ENCODE results near the gene PPP1R11.
"Not testable (repeated sequence)": the region's sequence is repeated elsewhere in the genome, so short reads cannot be mapped to it uniquely, and the experiment has no call there.

Gene PPP1R11, protein sequence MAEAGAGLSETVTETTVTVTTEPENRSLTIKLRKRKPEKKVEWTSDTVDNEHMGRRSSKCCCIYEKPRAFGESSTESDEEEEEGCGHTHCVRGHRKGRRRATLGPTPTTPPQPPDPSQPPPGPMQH

DNA sequence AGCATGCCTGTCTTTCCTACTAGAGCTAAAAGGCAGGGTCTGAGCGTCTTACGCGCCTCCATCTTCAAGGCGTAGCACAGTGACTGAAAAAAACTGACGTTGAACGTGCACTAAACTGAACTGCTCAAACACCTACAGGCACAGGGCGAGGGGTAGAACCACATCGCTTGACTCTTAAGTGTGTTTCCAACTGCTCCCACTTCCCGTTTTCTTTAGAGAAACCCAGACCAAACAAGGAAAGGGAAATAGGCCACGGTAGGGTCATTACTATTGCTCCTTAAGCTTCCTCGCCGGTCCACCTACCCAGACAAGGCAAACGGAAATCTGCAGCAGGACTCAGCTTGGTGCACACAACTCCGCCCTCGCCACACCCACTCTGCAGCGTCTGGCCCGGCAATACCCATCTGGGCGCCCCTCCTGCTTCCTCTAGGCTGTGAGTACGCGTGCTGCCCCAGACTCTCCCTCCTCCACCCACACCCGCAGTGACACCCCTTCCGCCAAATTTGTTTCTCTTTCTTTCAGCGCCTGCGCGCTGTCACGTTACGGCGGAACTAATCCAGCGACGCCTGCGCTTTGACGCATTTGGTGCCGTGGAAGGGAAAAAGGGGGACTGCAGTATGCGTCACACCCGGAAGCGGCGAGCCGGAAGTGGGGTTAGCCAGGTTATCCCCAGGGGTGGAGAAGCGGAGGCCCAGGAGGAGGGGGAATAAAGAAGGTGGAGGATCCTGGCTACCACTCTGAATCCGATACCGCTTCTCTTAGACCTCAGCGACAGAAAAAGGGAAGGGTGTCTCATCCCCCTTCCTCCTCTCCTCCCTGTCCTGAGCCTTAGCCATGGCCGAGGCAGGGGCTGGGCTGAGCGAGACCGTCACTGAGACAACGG lies at the start of gene PPP1R11:
TSS of gene PPP1R11 (plus strand) at position 622 of the 883 bp plus-strand sequence. CDS start at position 835, 213 bp downstream.
- peak; percentile 98 for DNase-seq (ENCODE audit: low read depth in 2 of 2)

DNA sequence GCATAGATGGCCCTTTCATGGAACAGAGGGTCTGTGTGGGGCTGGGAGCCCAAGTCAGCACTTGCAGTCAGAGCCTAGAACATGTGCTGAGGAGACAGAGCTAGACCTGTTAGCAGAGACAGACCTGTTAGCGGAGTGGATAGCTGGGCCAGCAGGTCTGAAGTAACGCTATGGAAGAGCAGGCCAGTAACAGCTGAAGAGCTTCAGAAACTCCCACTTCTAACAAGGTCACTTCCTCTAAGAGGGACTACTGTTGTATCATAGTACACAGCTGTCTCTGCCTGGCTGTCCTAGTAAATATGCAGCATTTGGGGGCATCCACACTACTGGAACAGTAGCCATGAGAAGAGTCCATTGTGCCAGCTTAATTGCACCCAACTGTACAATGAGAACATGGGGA lies 47.2 kb upstream of the PPP1R11 start:
- DNase-seq (ENCODE audit: low read depth in 2 of 2), result no peak

DNA sequence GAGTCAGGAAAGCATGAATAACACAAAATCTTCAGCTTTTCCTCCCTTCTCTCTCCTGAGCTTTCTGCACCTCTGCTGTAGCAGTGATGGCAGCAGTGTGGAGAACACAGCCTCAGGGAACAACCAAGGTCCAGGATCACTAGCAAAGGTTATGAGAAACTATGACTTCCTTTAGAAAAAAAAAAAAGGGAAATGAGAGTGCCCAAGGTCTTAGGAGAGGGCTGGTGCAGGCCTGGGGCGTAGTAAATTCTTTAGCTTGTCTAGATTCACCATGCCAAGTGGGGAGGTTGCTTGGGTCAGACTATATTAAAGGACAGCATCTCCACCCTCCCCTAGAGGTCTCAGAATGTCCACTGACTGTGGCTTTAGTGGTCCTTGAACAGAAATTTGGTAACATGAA lies 46.4 kb upstream of the PPP1R11 start:
- DNase-seq (ENCODE audit: low read depth in 2 of 2), result no peak

DNA sequence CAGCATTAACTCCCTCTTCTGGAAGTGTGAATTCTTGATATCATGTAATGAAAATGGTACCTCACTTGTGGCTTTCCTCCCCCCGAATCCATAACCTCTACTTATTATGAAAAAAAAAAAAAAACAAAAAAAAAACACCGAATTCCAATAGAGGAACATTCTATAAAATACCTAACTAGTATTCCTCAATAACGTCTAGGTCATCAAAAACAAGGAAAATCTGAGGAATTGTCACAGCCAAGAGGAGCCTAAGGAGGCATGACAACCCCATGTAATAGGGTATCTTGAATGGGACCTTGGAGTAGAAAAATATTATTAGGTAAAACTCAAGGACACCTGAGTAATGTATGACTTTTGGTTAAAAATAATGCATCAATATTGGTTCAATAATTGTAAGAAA lies 44.8 kb upstream of the PPP1R11 start:
- no peak for DNase-seq (ENCODE audit: low read depth in 2 of 2)

DNA sequence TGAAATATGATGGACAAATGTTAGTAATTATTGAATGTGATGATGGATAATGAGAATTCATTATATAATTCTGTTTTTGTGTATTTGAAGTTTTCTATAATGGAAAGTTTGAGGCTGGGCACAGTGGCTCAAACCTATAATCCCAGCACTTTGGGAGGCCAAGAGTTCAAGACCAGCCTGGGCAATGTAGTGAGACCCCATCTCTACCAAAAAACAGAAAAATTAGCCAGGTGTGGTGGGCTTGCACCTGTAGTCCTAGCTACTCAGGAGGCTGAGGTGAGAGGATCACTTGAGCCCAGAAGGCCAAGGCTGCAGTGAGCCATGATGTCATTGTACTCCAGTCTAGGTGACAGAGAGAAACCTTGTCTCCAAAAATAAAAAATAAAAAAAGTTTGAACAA lies 44.3 kb upstream of the PPP1R11 start:
- DNase-seq (ENCODE audit: low read depth in 2 of 2), result not testable (repeated sequence)

DNA sequence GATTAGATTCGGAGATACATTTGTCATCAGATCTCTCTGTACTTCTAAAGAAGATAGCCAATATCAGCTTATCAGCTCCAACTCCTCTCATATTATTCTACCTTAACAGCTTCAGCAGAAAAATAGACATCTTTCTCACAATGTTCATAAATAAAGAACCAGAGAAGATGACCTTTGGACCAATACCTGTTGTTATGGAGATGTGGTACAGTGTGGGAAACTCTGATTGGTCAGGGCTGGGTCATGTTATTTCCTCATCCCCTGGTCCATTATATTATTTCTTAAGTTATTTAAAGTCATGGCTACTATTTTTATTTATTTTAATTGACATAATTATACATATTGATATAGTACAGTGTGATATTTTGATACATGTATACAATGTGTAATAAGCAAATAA lies 41.8 kb upstream of the PPP1R11 start:
- DNase-seq (ENCODE audit: low read depth in 2 of 2), result no peak

DNA sequence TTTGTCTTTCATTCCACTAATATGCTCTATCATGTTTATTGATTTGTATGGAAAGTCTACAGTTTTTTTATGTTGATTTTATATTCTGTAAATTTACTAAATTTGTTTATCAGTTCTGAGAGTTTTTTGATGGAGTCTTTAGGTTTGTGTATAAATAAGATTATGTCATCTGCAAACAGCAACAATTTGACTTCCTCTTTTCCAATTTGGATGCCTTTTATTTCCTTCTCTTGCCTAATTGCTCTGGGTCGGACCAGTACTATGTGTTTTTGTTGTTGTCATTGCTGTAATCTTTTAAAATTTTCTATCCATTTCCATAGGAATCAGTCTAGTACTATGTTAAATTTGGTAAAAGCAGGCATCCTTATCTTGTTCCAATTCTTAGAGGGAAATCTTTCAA lies 37.4 kb upstream of the PPP1R11 start:
- no peak for DNase-seq (ENCODE audit: low read depth in 2 of 2)

DNA sequence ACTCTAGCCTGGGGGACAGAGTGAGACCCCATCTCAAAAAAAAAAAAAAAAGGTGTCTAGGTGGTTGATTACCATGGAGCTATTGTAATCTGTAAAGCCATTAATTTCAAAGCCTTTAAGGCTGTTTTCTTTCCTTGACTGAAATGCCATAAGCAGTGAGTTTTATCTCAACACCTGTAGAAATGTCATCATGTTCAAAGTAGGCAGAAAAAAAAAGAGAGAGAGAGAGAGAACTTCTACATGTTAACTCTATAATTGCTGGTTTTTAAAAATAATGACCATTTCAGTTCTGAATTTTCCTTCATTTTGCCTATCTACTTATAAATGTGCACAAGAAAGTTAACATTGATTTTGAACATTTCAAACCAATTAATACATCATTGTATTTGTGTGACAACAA lies 35.6 kb upstream of the PPP1R11 start:
- no peak for DNase-seq (ENCODE audit: low read depth in 2 of 2)

DNA sequence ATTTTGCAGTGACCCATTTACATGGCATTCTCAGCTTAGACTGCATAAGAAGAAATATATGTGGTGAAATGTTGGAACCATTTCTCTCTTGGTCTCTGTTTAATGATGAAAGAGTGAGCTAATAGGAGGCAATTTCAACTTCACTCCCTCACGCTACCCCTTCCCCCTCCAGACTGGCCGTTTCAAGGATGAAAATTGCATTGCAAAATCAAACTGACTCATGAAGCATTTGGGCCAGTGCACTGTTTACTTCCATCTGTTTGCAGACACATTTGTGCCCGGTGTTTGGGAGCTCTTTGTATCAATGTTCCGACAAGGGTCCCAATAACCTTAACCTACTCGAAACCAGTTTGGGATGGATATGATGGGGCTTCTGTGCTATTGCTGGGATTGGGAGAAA lies 33.6 kb upstream of the PPP1R11 start:
- not testable (repeated sequence) for DNase-seq (ENCODE audit: low read depth in 2 of 2)

DNA sequence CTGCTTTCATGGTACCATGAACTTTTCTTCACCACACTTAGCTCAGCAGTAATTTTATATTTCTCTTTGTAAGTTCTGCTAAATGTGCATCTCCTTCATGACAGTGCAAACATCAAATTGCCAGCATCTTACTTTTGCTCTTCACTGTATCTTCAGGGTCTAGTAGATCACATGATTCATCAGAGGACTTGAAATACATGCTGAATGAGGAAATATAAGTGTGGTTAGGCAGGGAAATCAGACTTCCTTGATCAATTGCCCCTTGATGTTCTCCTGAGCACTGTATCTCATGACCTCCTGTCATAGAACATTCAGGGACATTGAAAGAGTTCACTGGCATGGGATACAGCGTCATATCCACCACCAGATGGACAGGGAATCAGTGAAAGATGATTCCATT lies 31.2 kb upstream of the PPP1R11 start:
- no peak for DNase-seq (ENCODE audit: low read depth in 2 of 2)

DNA sequence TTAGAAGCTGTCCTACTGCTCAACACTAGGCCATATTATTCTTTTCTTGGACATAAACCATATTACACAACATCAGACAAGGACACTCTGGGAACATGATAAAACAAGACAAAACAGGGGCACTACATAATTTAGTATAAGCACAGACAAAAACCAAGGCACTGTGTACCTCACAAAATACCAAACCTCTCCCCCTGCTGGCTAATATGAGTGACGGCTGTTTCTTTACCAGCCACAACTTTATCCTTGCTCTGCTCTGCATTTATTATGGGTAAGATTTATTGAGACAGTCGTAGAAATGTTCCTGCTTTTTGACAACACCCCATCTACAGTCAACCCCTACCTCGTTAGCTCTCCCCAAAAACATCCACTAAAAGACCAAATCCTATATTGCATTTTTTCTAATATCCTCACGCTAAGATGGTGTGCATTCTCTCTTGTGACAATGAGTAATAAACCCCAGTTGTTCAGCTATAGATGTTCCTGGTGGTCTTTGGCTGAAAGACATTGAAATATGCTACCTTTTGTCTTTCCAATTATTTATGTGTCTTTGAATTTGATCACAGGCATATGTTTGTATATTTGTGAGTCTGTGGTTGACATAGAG lies 29.7 kb upstream of the PPP1R11 start:
- no peak for DNase-seq (ENCODE audit: low read depth in 2 of 2)

DNA sequence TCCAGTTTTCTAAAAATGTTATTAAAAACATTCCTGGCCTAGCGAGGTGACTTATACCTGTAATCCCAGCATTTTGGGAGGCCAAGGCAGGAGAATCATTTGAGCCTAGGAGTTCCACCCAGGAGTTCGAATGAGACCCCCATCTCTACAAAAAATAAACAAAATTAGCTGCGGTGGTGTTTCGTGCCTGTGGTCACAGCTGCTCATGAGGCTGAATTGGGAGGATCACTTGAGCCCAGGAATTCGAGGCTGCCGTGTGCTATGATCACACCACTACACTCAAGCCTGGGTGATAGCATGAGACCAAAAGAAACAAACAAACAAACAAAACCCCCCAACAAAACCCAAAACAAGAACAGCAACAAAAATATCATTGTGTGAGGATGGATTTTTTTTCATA lies 25.8 kb upstream of the PPP1R11 start:
- DNase-seq (ENCODE audit: low read depth in 2 of 2), result no peak

DNA sequence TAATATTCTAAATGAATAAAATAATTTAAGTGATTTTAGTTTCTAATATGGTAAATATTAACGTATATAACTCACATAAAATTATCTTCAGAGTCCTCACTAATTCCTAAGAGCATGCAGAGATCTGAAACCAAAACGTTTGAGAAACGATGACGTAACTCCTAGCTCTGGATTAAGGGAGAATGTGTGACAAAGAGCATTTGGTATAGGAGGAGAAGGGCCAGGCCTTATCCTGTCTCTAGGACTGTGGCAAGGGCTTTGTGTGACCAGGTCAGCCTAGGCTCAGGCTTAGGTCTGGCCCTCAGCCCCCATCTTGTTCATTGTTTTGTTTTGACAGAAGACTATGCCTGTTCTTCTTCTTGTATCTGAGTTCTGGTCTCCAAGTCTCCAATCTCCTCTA lies 25.2 kb upstream of the PPP1R11 start:
- DNase-seq (ENCODE audit: low read depth in 2 of 2), result no peak

DNA sequence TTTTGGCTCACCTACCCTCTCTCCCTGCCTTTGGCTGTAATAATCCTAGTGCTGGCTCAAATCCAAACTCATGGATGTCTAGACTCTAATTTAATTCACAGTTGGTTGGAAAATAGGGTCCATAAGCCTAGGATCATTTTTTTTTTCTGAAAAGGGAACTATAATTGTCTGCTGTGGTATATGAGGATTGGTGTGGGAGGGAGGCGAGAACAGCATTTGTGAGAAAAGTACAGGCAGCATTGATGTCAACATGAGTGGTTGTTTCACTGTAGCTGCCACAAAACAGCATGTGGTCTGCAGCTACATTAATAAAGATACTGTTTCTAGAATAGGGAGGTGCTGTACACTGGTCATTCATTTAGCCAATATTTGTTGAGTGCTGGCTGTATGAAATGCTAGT lies 24.5 kb upstream of the PPP1R11 start:
- no peak for DNase-seq (ENCODE audit: low read depth in 2 of 2)

DNA sequence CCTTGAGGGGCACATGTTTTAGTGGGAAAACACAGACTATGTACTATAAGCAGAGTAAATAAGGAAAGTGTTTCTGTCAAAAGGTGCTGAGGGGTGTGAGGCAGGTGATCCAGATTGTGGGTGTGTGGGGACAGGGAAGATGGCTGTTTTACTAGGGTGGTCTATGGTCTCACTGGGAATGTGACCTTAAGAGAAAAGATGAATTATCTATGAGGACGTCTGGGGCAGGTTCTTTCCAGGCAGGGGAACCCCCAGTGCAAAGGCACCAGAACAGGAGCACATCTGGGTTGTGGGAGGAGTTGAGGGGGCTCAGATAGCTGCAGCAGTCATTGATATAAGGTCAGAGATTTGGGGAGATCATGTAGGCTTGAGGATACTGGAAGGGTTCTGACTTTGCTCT lies 24.1 kb upstream of the PPP1R11 start:
- DNase-seq (ENCODE audit: low read depth in 2 of 2), result no peak

DNA sequence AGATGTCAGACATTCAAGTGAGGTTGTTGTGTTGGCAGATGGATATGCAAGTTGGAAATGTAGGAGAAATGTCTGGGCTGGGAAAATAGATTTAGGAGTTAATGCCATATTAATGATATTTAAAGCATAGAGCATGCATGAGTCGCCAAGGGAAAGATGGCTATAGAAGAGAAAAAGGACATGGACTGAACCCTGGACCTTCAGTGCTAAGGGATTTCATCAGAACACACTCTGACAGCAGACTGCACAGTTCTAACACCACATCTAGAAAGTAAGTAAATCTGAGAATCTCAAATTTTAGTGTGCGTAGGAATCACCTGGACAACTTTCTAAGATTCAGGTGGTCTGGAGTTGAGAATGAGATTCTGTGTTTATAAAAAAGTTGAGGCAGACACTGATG lies 23.3 kb upstream of the PPP1R11 start:
- DNase-seq (ENCODE audit: low read depth in 2 of 2), result no peak

DNA sequence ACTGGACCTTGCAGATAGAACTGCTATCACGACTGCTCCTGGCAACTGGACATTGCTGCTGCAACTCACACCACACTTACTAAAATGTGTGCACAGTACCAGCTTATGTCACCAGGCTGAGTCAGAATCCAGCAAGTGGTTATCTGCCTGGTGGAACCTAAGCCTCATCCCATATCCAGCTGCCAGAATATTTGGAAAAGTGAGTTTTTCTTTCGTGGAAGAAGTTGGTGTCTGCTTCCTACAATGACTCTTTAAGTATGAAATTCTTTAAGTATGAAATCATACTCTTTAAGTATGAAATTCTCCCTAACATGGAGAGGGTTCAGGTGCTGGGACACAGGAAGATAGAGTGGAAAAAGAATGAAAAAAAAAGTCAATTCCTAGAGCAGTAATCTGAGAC lies 22.4 kb upstream of the PPP1R11 start:
- no peak for DNase-seq (ENCODE audit: low read depth in 2 of 2)

DNA sequence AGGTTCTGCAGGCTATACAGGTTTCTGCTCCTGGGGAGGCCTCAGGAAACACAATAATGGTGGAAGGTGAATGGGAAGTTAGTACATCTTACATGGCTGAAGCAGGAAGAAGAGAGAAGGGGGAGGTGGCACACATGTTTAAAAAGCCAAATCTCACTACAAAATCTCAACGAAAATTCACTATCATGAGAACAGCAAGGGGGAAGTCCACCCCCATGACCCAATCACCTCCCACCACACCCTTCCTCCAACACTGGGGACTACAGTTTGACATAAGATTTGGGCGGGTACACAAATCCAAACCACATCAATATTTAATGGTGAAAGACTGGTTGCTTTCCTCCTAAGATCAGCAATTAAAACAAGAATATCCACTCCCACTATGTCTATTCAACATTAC lies 19.8 kb upstream of the PPP1R11 start:
- no peak for DNase-seq (ENCODE audit: low read depth in 2 of 2)

DNA sequence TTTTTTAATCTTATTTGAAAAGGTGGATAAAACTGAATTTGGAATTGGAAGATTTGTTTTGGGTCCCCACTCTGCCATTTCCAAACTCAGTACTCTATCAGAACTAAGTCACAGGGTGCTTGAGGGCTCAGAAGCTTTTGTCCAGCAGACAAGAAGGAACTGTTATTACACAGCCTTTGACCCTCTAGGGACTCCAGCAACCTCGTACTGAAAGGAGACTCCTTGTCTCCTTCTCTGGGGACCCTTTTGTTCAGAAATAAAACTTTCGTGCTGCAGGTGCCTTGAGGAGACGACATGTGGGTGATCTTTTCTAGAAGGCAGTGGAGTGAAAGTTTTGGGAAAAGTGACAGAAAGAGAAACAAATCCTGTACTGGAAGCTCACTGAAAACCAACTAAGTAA lies 13.3 kb upstream of the PPP1R11 start:
- no peak for DNase-seq (ENCODE audit: low read depth in 2 of 2)

DNA sequence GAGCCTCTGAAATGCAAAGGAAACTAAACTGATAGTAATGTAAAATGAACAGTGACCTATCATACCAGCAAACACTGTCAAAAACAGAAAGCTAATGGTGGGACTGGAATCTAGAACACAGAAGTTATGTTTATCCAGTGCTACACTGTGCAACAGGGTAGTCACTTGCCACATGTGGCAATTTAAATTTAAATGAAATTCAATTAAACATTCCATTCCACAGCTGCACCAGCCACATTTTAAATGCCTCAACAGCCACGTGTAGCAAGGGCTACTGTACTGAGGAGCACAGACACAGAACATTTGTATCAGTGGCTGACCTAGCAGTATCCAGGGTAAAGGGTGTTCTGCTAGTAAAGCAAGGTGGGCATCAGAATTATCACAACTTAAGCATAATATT lies 11.5 kb upstream of the PPP1R11 start:
- no peak for DNase-seq (ENCODE audit: low read depth in 2 of 2)

DNA sequence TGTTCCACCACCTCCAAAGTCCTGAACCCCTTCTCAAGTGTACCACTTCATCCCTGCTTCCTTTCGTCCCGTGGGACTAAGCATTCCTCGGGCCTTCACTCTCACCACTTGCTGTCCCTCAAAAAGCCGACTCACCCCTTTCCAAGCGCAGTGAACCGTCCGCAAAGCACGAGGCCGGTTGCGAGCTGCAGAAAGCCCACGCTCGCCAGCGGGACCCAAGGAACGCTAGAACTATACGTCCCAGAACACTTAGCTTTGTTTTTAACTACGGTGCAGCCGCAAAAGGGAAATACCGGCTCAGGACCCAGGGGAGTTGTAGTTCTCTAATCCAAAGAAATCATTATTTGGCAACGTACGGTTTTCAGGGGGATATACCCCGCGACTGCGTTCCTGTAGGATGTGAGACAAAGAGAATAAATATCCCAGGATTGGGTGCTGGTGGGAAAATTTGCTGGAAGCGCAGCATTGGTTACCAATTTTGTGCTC lies 6.3 kb upstream of the PPP1R11 start:
- DNase-seq (ENCODE audit: low read depth in 2 of 2), result no peak

DNA sequence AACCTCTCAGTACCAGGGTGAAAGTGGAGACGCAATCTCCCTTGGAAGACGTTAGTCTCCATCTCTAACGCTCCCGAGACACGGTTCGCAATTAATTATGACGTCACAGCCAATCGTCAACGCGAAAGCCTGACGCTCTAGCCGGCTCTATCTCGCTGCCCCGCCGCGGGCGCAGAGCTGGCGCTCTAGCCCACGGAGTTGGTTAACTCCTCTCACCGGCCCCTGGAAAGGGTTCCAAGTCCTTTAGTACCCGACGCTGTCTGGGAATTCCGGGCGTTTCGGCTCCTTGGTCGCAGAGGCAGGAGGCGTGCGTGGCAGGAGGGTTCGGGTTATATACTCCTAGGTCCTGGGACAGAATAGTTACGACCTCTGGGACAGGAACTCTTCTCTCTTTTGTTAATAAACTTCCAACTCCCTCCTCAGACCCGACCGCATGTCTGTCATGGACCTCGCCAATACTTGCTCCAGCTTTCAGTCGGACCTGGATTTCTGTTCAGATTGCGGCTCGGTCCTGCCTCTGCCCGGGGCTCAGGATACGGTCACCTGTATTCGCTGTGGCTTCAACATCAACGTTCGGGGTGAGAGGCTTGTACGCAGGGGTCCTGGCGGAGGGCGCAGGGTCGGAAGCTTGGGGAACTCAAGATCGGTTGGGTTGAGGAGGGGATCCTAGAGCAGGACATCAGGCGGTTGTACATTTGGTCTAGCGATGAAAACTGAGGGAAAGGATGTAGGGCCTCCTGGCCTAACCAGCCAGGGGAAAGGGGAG lies 5.7 kb upstream of the PPP1R11 start, which contains the start of gene POLR1H:
TSS of gene POLR1H (plus strand) at position 174 of the 766 bp plus-strand sequence. CDS start at position 434, 260 bp downstream.
- DNase-seq (ENCODE audit: low read depth in 2 of 2), result peak; percentile 70 to 79
